Measurements from ENCODE around the gene FCSK. TPM values are rescaled to one million over a fixed set of nuclear protein-coding genes. Genes with fewer than 3 reads are reported as not detected.

Gene FCSK
- total and polyA plus RNA-seq, 2 of the 13 experiments (the other 11 are each of a cell fraction or from before 2014, with no cell fraction given): 9.1 to 19.2 TPM

DNA sequence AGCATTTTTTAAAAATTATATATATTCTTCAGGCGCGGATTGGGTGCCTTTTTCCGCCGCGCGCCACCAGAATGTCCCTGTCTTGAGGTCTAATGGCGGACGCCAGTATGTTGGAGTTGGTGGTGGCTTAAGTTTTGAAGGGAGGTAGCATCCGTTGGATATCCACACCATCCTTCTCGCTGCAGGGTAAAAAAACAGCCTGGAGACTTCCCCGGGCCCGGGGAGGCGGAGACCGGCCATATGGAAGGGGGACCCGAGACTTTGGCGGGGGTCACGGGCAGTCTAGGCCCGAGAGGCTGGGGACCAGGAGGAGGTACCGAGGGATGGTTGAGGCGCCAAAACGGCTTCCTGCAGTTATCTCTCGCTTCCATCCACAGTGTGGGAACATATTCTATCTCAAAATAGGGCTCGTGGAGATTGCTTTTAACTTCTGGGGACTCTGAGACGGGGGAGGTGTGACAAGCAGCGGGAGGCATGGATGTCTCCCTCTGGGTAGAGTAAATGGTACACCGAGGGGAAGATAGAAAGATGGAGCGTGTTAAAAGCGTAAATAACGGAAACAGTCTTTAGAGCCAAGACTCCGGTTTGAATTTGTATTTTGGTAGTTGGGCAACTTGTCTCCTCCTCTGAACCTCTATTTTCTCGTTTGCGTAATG, 69.5 kb downstream of the FCSK start, which contains the start of gene SF3B3 (continued):
- TF ChIP-seq ZNF850 (CRISPR knock-in tag; conservative IDR thresholded peaks at IDR 0.05) (peak; percentile 93; the same call in 1 of the 2 replicates), ZNF724P (CRISPR knock-in tag; IDR thresholded peaks at IDR 0.05; ENCODE audit: borderline replicate concordance) (no peak), YY1 (IDR thresholded peaks at IDR 0.05; ENCODE audit: insufficient read depth, insufficient replicate concordance, low read depth, low read length) (peak; percentile 92), ZNF432 (CRISPR knock-in tag; IDR thresholded peaks at IDR 0.05; ENCODE audit: borderline replicate concordance) (no peak), ZC3H13 (CRISPR knock-in tag; IDR thresholded peaks at IDR 0.05) (0 out of 2 replicates have a peak, but pooled peaks have one; percentile 39), ZNF891 (CRISPR knock-in tag; IDR thresholded peaks at IDR 0.05) (peak; percentile 87; the same call in 1 of the 2 replicates), GTF3A (CRISPR knock-in tag; conservative IDR thresholded peaks at IDR 0.05) (no peak), SMARCC2 (IDR thresholded peaks at IDR 0.05) (no peak), RFX3 (CRISPR knock-in tag; IDR thresholded peaks at IDR 0.05) (peak; percentile 10; the same call in 1 of the 2 replicates), GABPA (IDR thresholded peaks at IDR 0.05; ENCODE audit: low read depth, low read length) (no peak), GABPA (CRISPR knock-in tag; IDR thresholded peaks at IDR 0.05; ENCODE audit: low read depth) (peak; percentile 86), CCDC6 (CRISPR knock-in tag; IDR thresholded peaks at IDR 0.05) (no peak), KAT2B (IDR thresholded peaks at IDR 0.05; ENCODE audit: borderline replicate concordance, low read depth, low read length) (no peak), KLF9 (CRISPR knock-in tag; IDR thresholded peaks at IDR 0.05; ENCODE audit: low read depth) (no peak), SIX4 (CRISPR knock-in tag; IDR thresholded peaks at IDR 0.05) (no peak), FOXP1 (IDR thresholded peaks at IDR 0.05) (no peak), FOXP1 (CRISPR knock-in tag; IDR thresholded peaks at IDR 0.05) (no peak), SRSF4 (IDR thresholded peaks at IDR 0.05; ENCODE audit: low read depth, low read length, poor library complexity, severe bottlenecking) (no peak), GFI1 (CRISPR knock-in tag; IDR thresholded peaks at IDR 0.05; ENCODE audit: borderline replicate concordance) (no peak; the same call in 1 of the 2 replicates), ZMYM2 (CRISPR knock-in tag; IDR thresholded peaks at IDR 0.05) (0 out of 2 replicates have a peak, but pooled peaks have one; percentile 5), SP4 (CRISPR knock-in tag; IDR thresholded peaks at IDR 0.05) (peak; percentile 60), NCOA2 (CRISPR knock-in tag; IDR thresholded peaks at IDR 0.05) (peak; percentile 37; the same call in 1 of the 2 replicates)
- TF ChIP-seq, protein P1, sequence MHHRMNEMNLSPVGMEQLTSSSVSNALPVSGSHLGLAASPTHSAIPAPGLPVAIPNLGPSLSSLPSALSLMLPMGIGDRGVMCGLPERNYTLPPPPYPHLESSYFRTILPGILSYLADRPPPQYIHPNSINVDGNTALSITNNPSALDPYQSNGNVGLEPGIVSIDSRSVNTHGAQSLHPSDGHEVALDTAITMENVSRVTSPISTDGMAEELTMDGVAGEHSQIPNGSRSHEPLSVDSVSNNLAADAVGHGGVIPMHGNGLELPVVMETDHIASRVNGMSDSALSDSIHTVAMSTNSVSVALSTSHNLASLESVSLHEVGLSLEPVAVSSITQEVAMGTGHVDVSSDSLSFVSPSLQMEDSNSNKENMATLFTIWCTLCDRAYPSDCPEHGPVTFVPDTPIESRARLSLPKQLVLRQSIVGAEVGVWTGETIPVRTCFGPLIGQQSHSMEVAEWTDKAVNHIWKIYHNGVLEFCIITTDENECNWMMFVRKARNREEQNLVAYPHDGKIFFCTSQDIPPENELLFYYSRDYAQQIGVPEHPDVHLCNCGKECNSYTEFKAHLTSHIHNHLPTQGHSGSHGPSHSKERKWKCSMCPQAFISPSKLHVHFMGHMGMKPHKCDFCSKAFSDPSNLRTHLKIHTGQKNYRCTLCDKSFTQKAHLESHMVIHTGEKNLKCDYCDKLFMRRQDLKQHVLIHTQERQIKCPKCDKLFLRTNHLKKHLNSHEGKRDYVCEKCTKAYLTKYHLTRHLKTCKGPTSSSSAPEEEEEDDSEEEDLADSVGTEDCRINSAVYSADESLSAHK (CRISPR knock-in tag; IDR thresholded peaks at IDR 0.05; ENCODE audit: borderline replicate concordance): no peak; the same call in 1 of the 2 replicates
- TF ChIP-seq, protein P2, sequence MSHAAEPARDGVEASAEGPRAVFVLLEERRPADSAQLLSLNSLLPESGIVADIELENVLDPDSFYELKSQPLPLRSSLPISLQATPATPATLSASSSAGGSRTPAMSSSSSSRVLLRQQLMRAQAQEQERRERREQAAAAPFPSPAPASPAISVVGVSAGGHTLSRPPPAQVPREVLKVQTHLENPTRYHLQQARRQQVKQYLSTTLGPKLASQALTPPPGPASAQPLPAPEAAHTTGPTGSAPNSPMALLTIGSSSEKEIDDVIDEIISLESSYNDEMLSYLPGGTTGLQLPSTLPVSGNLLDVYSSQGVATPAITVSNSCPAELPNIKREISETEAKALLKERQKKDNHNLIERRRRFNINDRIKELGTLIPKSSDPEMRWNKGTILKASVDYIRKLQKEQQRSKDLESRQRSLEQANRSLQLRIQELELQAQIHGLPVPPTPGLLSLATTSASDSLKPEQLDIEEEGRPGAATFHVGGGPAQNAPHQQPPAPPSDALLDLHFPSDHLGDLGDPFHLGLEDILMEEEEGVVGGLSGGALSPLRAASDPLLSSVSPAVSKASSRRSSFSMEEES (CRISPR knock-in tag; IDR thresholded peaks at IDR 0.05): peak; percentile 3; the same call in 1 of the 2 replicates
- TF ChIP-seq, protein P3, sequence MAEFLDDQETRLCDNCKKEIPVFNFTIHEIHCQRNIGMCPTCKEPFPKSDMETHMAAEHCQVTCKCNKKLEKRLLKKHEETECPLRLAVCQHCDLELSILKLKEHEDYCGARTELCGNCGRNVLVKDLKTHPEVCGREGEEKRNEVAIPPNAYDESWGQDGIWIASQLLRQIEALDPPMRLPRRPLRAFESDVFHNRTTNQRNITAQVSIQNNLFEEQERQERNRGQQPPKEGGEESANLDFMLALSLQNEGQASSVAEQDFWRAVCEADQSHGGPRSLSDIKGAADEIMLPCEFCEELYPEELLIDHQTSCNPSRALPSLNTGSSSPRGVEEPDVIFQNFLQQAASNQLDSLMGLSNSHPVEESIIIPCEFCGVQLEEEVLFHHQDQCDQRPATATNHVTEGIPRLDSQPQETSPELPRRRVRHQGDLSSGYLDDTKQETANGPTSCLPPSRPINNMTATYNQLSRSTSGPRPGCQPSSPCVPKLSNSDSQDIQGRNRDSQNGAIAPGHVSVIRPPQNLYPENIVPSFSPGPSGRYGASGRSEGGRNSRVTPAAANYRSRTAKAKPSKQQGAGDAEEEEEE (CRISPR knock-in tag; IDR thresholded peaks at IDR 0.05; ENCODE audit: borderline replicate concordance): no peak

All from HepG2 (cell line).